ENCODE measurements around the gene CDYL2. TPM values are rescaled to one million over a fixed set of nuclear protein-coding genes. Genes with fewer than 3 reads are reported as not detected.

The CDYL2 gene
- total RNA-seq, 1 donor from 2014 or later: 34.3 TPM

- DNase-seq (ENCODE audit: low spot score): no peak
These were observed 207.7 kb downstream of the CDYL2 start for GRCh38 chr16:80596507-80597207.

GRCh38 chr16:80594756-80595155 is 209.6 kb downstream of the CDYL2 start:
- no peak for DNase-seq (ENCODE audit: low spot score)

- DNase-seq (ENCODE audit: low spot score): no peak
These were observed 212.1 kb downstream of the CDYL2 start for GRCh38 chr16:80592273-80592672.

- DNase-seq (ENCODE audit: low spot score): no peak
These were observed 213.1 kb downstream of the CDYL2 start for GRCh38 chr16:80591071-80591915.

GRCh38 chr16:80587071-80587470 is 217.3 kb downstream of the CDYL2 start:
- no peak for DNase-seq (ENCODE audit: low spot score)

- no peak for DNase-seq (ENCODE audit: low spot score)
These were observed 217.9 kb downstream of the CDYL2 start for GRCh38 chr16:80586476-80586875.

- no peak for DNase-seq (ENCODE audit: low spot score)
These were observed 218.6 kb downstream of the CDYL2 start for GRCh38 chr16:80585764-80586163.

- DNase-seq (ENCODE audit: low spot score): no peak
These were observed 220.9 kb downstream of the CDYL2 start for GRCh38 chr16:80583466-80583865.

- no peak for DNase-seq (ENCODE audit: low spot score)
These were observed 224.1 kb downstream of the CDYL2 start for GRCh38 chr16:80580109-80580832.

GRCh38 chr16:80577485-80578280 is 226.7 kb downstream of the CDYL2 start:
- DNase-seq (ENCODE audit: low spot score): no peak

- DNase-seq (ENCODE audit: low spot score): no peak
These were observed 228.0 kb downstream of the CDYL2 start for GRCh38 chr16:80576343-80576912.

- DNase-seq (ENCODE audit: low spot score): no peak
These were observed 230.7 kb downstream of the CDYL2 start for GRCh38 chr16:80573700-80574120.

GRCh38 chr16:80570106-80570478 is 234.3 kb downstream of the CDYL2 start:
- DNase-seq (ENCODE audit: low spot score): no peak

- DNase-seq (ENCODE audit: low spot score): no peak
These were observed 234.8 kb downstream of the CDYL2 start for GRCh38 chr16:80569440-80570105.

GRCh38 chr16:80564394-80564793 is 240.0 kb downstream of the CDYL2 start:
- DNase-seq (ENCODE audit: low spot score): no peak

GRCh38 chr16:80563066-80563465 is 241.3 kb downstream of the CDYL2 start:
- no peak for DNase-seq (ENCODE audit: low spot score)

GRCh38 chr16:80559369-80559768 is 245.0 kb downstream of the CDYL2 start:
- DNase-seq (ENCODE audit: low spot score): no peak

GRCh38 chr16:80557037-80557436 is 247.4 kb downstream of the CDYL2 start:
- no peak for DNase-seq (ENCODE audit: low spot score)

- DNase-seq (ENCODE audit: low spot score): no peak
These were observed 247.9 kb downstream of the CDYL2 start for GRCh38 chr16:80556481-80556880.

GRCh38 chr16:80554033-80554432 is 250.4 kb downstream of the CDYL2 start:
- DNase-seq (ENCODE audit: low spot score): no peak

- DNase-seq (ENCODE audit: low spot score): no peak
These were observed 252.1 kb downstream of the CDYL2 start for GRCh38 chr16:80552277-80552676.
